Esophagus squamous epithelium (tissue), 5 donors: ENCODE results near the gene NRAP. TPM values are rescaled to one million over a fixed set of nuclear protein-coding genes. Genes with fewer than 3 reads are reported as not detected.

Source experiments
- DNase-seq: peaks from one replicate; lab custom pipeline; 2025; lab: John Stamatoyannopoulos, UW
- H3K27ac ChIP-seq, 4 donors: fragments of 200-600 bp; sonication (generic); one replicate each; pipeline ENCODE4 v1.5.1; 2016 to 2019; ENCODE audit warnings: mild to moderate bottlenecking in 1 of 4
- H3K27me3 ChIP-seq, 4 donors: fragments of 200-600 bp; sonication (generic); 1 replicate in 3 of 4; 2 replicates in 1 of 4; pipeline versions ENCODE4 v1.5.1 to v1.6.0; 2017 to 2021; ENCODE audit warnings: antibody characterized with exemption in 1 of 4
- H3K36me3 ChIP-seq, 3 donors: fragments of 200-600 bp; sonication (generic); one replicate each; pipeline ENCODE4 v1.5.1; 2016 to 2019
- H3K4me1 ChIP-seq, 3 donors: fragments of 200-600 bp; sonication (generic); one replicate each; pipeline ENCODE4 v1.5.1; 2017 to 2019
- H3K4me3 ChIP-seq, 4 donors: fragments of 200-600 bp; sonication (generic); 1 replicate in 3 of 4; 2 replicates in 1 of 4; pipeline ENCODE4 v1.5.1; 2016 to 2019; ENCODE audit warnings: mild to moderate bottlenecking in 2 of 4, moderate library complexity in 1 of 4
- H3K9me3 ChIP-seq, 3 donors: fragments of 200-600 bp; sonication (generic); one replicate each; pipeline ENCODE4 v1.5.1; 2016 to 2019
- CTCF ChIP-seq, 6 experiments: fragments of 450-650 bp in 4 of 6; fragments of 200-600 bp in 2 of 6; sonication (generic) in 2 of 6; IDR thresholded peaks; one replicate each; pipeline ENCODE4 v1.5.1; 2016 to 2019; ENCODE audit warnings: antibody characterized with exemption in 6 of 6, mild to moderate bottlenecking in 4 of 6, moderate library complexity in 4 of 6
- POLR2A ChIP-seq, 4 donors: fragments of 450-650 bp; IDR thresholded peaks; one replicate each; pipeline ENCODE4 v1.6.1; 2017; ENCODE audit warnings: antibody characterized with exemption in 4 of 4, mild to moderate bottlenecking in 4 of 4, moderate library complexity in 3 of 4
- WGBS, 2 donors: methylation state at CpG; one replicate each; pipeline ENCODE4 v1.1.5; 2018; 5-methylcytosine and 5-hydroxymethylcytosine counted together
- intact Hi-C: fragments of 100-400 bp; cut with DNase I; formaldehyde crosslinking; loops from one replicate; pipeline ENCODE4 v1.15.0; 2022
- total RNA-seq, 4 donors: library from RNA; depleted of rRNA; stranded (reverse); fragments of >200 nt; gene quantifications; one replicate each; pipeline ENCODE4 v1.1.0, GENCODE V29; 2016
- donor health status: DM: yes; HTN: yes; CAD: no.

NRAP gene
- total RNA-seq, 4 donors from 2014 or later: 0.08 TPM; not detected in 3

DNA sequence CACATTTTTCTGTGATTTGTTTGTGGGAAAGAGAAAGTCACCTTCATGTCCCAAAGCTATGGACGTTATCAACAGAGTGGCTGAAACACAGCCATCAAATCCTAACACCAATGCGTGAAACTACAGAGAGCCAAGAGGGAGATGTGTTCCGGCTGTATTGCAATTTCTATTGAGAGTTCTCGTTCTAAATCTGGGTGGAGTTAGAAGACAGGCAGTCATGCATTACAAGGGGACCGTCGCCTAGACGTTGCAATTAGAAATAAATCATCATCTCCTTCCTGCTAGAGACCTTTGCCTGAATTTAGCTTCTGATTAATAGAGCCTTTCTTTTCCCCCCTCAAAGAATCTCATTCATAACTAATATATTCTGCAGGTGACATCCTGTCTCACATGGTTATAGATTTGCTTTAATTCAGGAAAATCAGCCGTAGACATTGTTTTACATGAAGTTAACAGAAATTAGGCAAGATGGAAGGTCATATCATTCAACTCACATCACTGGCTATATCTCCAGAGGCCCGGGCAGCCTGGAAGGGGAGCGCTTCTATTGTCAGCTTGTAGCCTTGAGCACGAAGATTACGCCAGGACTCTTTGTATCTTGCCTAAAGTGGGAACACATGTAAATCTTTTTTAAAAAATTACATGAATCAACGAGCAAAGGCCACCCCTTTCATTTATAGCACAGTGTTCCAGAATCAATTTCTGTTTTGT, 58.4 kb downstream of the NRAP start:
- WGBS, 2 donors: 51 to 57% methylated on average over 13 of the region's 13 CpGs
- Histone ChIP-seq H3K36me3 (no peaks in the 10 kb centered on the region), H3K4me3 (no peak overlapping the region), H3K9me3 (no peaks in the 10 kb centered on the region), H3K27ac (no peak overlapping the region), H3K4me1 (no peaks in the 10 kb centered on the region), H3K27me3 (peaks cover 0 to 19% (median 0%) of the 10 kb centered on the region in 4 donors)
- DNase-seq: no peak
- no peak for TF ChIP-seq CTCF (IDR thresholded peaks at IDR 0.05)
- no peak for TF ChIP-seq POLR2A (IDR thresholded peaks at IDR 0.05)
- intact Hi-C loops: no loop called here

DNA sequence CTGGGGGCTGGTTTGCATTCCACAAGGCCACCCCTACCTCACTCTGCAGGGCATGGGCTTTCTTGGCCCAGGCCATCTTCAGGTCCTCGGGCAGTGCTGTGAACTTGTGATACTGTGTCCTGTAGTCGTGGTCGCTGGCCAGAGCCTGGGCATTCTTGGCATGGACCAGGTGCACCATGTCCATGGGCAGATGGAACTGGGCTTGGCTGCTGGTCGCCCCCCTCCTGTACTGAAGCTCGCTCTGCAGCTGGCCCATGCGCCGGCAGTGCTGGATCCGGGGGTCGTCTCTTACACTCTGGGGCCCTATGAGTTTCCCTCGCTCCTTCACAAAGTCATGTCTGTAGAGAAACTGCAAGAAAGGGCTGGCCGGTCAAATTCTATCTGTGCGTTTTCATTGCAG, 59.3 kb downstream of the NRAP start:
- H3K4me3 ChIP-seq: no peak overlapping the region
- peaks cover 0 to 25% (median 0%) of the 10 kb centered on the region in 4 donors for H3K27me3 ChIP-seq
- DNase-seq: no peak
- no peaks in the 10 kb centered on the region for H3K36me3 ChIP-seq
- TF ChIP-seq CTCF (IDR thresholded peaks at IDR 0.05): no peak
- intact Hi-C loops: no loop called here
- H3K9me3 ChIP-seq: no peaks in the 10 kb centered on the region
- no peaks in the 10 kb centered on the region for H3K4me1 ChIP-seq
- H3K27ac ChIP-seq: no peak overlapping the region
- WGBS, 2 donors: 87 to 96% methylated on average over 7 to 9 of the region's 12 CpGs

GRCh38 chr10:113603057-113603777, 60.6 kb downstream of the NRAP start:
- no peak for DNase-seq
- H3K4me3 ChIP-seq: no peak overlapping the region
- no peaks in the 10 kb centered on the region for H3K4me1 ChIP-seq
- no peaks in the 10 kb centered on the region for H3K9me3 ChIP-seq
- no peak for TF ChIP-seq CTCF (IDR thresholded peaks at IDR 0.05)
- TF ChIP-seq POLR2A (IDR thresholded peaks at IDR 0.05): no peak
- H3K27ac ChIP-seq: no peak overlapping the region
- H3K36me3 ChIP-seq: no peaks in the 10 kb centered on the region
- 86% methylated on average over 9 to 13 of the region's 13 CpGs for WGBS, 2 donors
- intact Hi-C loops: no loop called here
- H3K27me3 ChIP-seq: peaks cover 0 to 30% (median 0%) of the 10 kb centered on the region in 4 donors

GRCh38 chr10:113600569-113600968, 63.3 kb downstream of the NRAP start:
- H3K27ac ChIP-seq: no peak overlapping the region
- H3K27me3 ChIP-seq: peaks cover 0 to 21% (median 0%) of the 10 kb centered on the region in 4 donors
- no peaks in the 10 kb centered on the region for H3K4me1 ChIP-seq
- TF ChIP-seq CTCF (IDR thresholded peaks at IDR 0.05) (no peak), POLR2A (IDR thresholded peaks at IDR 0.05) (no peak)
- no peak overlapping the region for H3K4me3 ChIP-seq
- H3K9me3 ChIP-seq: no peaks in the 10 kb centered on the region
- intact Hi-C loops: no loop called here
- 53 to 95% methylated on average over 2 to 3 of the region's 3 CpGs for WGBS, 2 donors
- no peak for DNase-seq
- no peaks in the 10 kb centered on the region for H3K36me3 ChIP-seq

- Histone ChIP-seq H3K4me3 (no peak overlapping the region), H3K9me3 (no peaks in the 10 kb centered on the region), H3K27ac (no peak overlapping the region), H3K4me1 (no peaks in the 10 kb centered on the region), H3K27me3 (peaks cover 0 to 17% (median 0%) of the 10 kb centered on the region in 4 donors), H3K36me3 (no peaks in the 10 kb centered on the region)
- DNase-seq: no peak
- WGBS, 2 donors: 62 to 68% methylated on average over 6 of the region's 13 CpGs
- no peak for TF ChIP-seq CTCF (IDR thresholded peaks at IDR 0.05)
- no peak for TF ChIP-seq POLR2A (IDR thresholded peaks at IDR 0.05)
- intact Hi-C loops: no loop called here
Observed at GRCh38 chr10:113594652-113595051, 69.2 kb downstream of the NRAP start.
